Dendritic cell treated with granulocyte-macrophage colony-stimulating factor and Interleukin-4, amounts not matched to agents 40 ng/mL and 50 ng/mL, for 4 days (primary cell): ENCODE results near the gene GABRA5.
"Not testable (repeated sequence)": the region's sequence is repeated elsewhere in the genome, so short reads cannot be mapped to it uniquely, and the experiment has no call there.

Experiments
- H3K27ac Mint-ChIP-seq: one replicate; pipeline ENCODE4 v1.8.0; 2022; ENCODE audit warnings: mild to moderate bottlenecking, mixed read lengths
- H3K27me3 Mint-ChIP-seq: one replicate; pipeline ENCODE4 v1.8.0; 2022; ENCODE audit warnings: mild to moderate bottlenecking, mixed read lengths
- H3K36me3 Mint-ChIP-seq: one replicate; pipeline ENCODE4 v1.8.0; 2022; ENCODE audit warnings: low read depth, mixed read lengths
- H3K4me1 Mint-ChIP-seq: one replicate; pipeline ENCODE4 v1.8.0; 2022; ENCODE audit warnings: low read depth, mixed read lengths
- H3K4me3 Mint-ChIP-seq: one replicate; pipeline ENCODE4 v1.8.0; 2022; ENCODE audit warnings: mild to moderate bottlenecking, moderate library complexity, mixed read lengths
- H3K9me3 Mint-ChIP-seq: one replicate; pipeline ENCODE4 v1.8.0; 2022; ENCODE audit warnings: mixed read lengths
- intact Hi-C: fragments of 100-400 bp; cut with micrococcal nuclease; formaldehyde crosslinking; loops from one replicate; pipeline ENCODE4 v1.15.0; 2022

Gene GABRA5

GRCh38 chr15:26866298-26867199, at the start of gene GABRA5:
GABRA5 (plus strand) TSS chr15:26867062; CDS start chr15:26869249, 2,187 bp downstream.
- Mint-ChIP-seq H3K27me3 (peaks cover 41% of the 10 kb centered on the region), H3K36me3 (no peaks in the 10 kb centered on the region), H3K4me3 (no peak within 1 kb of the TSS), H3K4me1 (no peaks in the 10 kb centered on the region), H3K27ac (no peak within 1 kb of the TSS), H3K9me3 (no peaks in the 10 kb centered on the region)
- intact Hi-C loops, result no loop called here

DNA sequence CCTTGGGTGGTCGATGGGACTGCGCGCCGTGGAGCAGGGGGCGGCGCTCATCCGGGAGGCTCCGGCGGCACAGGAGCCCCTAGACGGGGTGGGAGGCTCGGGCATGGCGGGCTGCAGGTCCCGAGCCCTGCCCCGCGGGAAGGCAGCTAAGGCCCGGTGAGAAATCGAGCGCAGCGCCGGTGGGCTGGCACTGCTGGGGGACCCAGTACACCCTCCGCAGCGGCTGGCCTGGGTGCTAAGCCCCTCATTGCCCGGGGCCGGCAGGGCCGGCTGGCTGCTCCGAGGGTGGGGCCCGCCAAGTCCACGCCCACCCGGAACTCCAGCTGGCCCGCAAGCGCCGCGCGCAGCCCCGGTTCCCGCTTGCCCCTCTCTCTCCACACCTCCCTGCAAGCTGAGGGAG, 35.7 kb upstream of the GABRA5 start:
- H3K4me3 Mint-ChIP-seq, H3K4me1 Mint-ChIP-seq, intact Hi-C loops, H3K36me3 Mint-ChIP-seq, H3K27me3 Mint-ChIP-seq, H3K27ac Mint-ChIP-seq: not testable (repeated sequence)
- peaks cover 16% of the 10 kb centered on the region for H3K9me3 Mint-ChIP-seq

GRCh38 chr15:26831951-26832350, 34.9 kb upstream of the GABRA5 start:
- no peak overlapping the region for H3K27ac Mint-ChIP-seq
- no peak overlapping the region for H3K4me3 Mint-ChIP-seq
- intact Hi-C loops, result no loop called here
- H3K36me3 Mint-ChIP-seq, result no peaks in the 10 kb centered on the region
- no peaks in the 10 kb centered on the region for H3K27me3 Mint-ChIP-seq
- peaks cover 21% of the 10 kb centered on the region for H3K9me3 Mint-ChIP-seq
- H3K4me1 Mint-ChIP-seq, result no peaks in the 10 kb centered on the region

DNA sequence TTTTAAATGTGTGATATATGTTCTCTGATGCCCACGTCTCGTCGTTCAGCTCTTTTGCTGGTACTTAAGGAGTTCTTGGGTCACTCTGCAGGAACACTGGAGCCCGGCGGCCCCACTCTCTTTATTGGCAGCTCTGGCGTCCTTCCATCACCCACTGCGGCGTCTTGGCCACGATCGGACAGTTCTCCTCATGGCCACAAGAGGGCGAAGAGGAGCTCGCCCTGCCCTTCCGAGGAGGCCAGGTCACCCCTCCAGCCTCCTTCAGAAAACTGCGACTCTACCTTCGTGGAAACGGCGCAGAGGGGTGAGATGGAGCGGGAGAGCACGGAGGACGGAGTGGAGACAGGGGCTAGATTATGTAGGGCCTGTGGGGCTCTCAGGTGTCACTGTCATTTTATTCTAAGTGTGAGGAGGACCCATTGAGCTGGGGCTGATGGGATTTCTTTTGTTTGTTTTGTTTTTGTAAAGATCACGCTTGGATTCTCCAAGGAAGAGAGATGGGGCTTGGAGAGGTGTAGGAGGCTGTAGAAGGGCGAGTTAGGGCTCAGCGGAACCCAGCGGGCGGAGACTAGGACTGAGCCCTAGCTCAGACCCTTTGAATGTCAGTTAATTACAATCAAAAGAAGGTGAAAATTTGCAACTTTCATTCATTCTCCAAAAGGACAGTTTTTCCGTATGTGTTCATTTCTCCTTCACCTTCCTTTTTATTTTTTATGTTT, 28.0 kb upstream of the GABRA5 start:
- intact Hi-C loops, result no loop called here
- Mint-ChIP-seq H3K4me3 (no peak overlapping the region), H3K27me3 (peaks cover 11% of the 10 kb centered on the region), H3K4me1 (no peaks in the 10 kb centered on the region), H3K27ac (no peak overlapping the region), H3K9me3 (peaks cover 24% of the 10 kb centered on the region), H3K36me3 (no peaks in the 10 kb centered on the region)

DNA sequence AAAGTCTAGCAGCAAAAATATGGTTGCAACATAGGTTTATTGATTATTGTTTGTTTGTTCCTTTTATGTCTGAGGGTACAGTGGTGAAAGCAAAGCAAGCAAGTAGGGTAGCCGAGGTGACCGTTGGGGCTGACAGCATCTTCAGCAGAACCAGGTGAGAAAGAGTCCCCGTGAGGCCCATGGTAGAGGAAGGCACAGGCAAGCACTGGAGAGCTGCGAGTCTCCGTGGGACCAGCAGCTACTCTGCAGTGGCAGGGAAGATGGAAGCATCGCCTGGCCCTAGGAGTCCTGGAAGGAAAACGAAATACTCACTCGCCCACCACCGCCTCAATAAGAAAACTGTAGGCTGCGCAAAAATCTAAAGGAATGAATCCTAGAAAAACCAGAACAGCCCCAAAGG, 25.3 kb upstream of the GABRA5 start:
- no peaks in the 10 kb centered on the region for H3K4me1 Mint-ChIP-seq
- H3K36me3 Mint-ChIP-seq, result no peaks in the 10 kb centered on the region
- peaks cover 23% of the 10 kb centered on the region for H3K9me3 Mint-ChIP-seq
- peaks cover 11% of the 10 kb centered on the region for H3K27me3 Mint-ChIP-seq
- H3K27ac Mint-ChIP-seq, result no peak overlapping the region
- no peak overlapping the region for H3K4me3 Mint-ChIP-seq
- intact Hi-C loops, result no loop called here

GRCh38 chr15:26841941-26842340, 24.9 kb upstream of the GABRA5 start:
- intact Hi-C loops, result no loop called here
- H3K4me3 Mint-ChIP-seq, result no peak overlapping the region
- H3K36me3 Mint-ChIP-seq, result no peaks in the 10 kb centered on the region
- no peak overlapping the region for H3K27ac Mint-ChIP-seq
- peaks cover 11% of the 10 kb centered on the region for H3K27me3 Mint-ChIP-seq
- H3K9me3 Mint-ChIP-seq, result peaks cover 19% of the 10 kb centered on the region
- no peaks in the 10 kb centered on the region for H3K4me1 Mint-ChIP-seq

GRCh38 chr15:26842391-26842790, 24.5 kb upstream of the GABRA5 start:
- Mint-ChIP-seq H3K27ac (no peak overlapping the region), H3K36me3 (no peaks in the 10 kb centered on the region), H3K9me3 (peaks cover 16% of the 10 kb centered on the region), H3K27me3 (peaks cover 11% of the 10 kb centered on the region), H3K4me1 (no peaks in the 10 kb centered on the region), H3K4me3 (no peak overlapping the region)
- intact Hi-C loops, result no loop called here

DNA sequence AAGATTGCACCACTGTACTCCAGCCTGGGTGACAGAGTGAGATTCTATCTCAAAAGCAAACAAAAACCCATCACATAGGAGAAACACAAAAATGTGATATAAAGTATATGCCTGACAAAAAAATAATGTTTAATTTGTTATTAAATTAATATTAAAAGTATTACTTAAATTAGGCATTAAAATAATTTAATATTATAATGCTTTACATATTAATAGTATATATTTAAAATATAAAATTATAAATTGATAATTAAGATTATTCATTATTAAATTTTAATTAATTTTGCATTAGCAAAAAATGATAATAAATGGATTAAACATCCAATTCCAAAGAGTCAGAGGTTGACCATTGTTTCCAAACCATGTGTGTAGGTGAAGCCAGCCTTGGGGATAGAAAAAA, 22.0 kb upstream of the GABRA5 start:
- Mint-ChIP-seq H3K27me3 (peaks cover 11% of the 10 kb centered on the region), H3K9me3 (peaks cover 23% of the 10 kb centered on the region), H3K4me1 (no peaks in the 10 kb centered on the region), H3K27ac (no peak overlapping the region), H3K4me3 (no peak overlapping the region), H3K36me3 (no peaks in the 10 kb centered on the region)
- intact Hi-C loops, result no loop called here

DNA sequence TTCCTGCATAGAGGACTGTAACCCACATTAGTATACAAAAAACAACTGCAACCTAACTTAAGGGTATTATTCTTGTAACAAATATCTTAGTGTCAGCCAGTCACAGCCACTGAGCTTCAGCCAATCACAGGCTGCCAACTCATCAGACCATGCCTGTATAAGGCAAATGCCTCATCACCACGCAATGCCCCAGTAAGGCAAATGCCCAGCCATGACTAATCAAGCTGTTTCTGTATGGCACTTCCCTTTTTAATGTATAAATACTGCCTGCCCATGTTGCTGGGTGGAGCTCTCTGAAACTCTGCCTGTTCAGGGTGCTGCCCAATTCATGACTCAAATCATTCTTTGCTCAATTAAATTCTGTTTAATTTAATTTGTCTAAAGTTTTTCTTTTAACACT, 18.4 kb upstream of the GABRA5 start:
- Mint-ChIP-seq H3K9me3 (peaks cover 23% of the 10 kb centered on the region), H3K4me1 (no peaks in the 10 kb centered on the region), H3K4me3 (no peak overlapping the region), H3K36me3 (no peaks in the 10 kb centered on the region), H3K27me3 (no peaks in the 10 kb centered on the region), H3K27ac (no peak overlapping the region)
- intact Hi-C loops, result no loop called here

GRCh38 chr15:26850161-26850560, 16.7 kb upstream of the GABRA5 start:
- Mint-ChIP-seq H3K27ac (no peak overlapping the region), H3K27me3 (no peaks in the 10 kb centered on the region), H3K4me1 (no peaks in the 10 kb centered on the region), H3K9me3 (peaks cover 23% of the 10 kb centered on the region), H3K36me3 (no peaks in the 10 kb centered on the region), H3K4me3 (no peak overlapping the region)
- intact Hi-C loops, result no loop called here

DNA sequence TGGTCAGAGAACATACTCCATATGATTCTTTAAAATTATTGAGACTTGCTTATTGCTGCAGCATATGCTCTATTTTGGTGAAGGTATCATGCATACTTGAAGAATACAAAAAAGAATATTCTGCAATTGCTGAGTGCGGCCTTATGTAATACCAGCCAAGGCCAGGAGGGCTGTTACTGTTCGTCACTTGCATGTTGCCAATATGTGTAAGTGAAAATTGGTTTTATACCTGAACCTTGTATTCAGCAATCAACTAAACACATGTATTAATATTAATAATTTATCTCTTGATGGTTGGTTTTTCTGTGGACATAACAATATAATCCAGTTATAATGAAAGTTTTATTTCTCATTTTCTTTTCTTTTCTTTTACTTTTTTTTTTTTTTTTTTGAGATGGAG, 13.9 kb upstream of the GABRA5 start:
- intact Hi-C loops, result no loop called here

DNA sequence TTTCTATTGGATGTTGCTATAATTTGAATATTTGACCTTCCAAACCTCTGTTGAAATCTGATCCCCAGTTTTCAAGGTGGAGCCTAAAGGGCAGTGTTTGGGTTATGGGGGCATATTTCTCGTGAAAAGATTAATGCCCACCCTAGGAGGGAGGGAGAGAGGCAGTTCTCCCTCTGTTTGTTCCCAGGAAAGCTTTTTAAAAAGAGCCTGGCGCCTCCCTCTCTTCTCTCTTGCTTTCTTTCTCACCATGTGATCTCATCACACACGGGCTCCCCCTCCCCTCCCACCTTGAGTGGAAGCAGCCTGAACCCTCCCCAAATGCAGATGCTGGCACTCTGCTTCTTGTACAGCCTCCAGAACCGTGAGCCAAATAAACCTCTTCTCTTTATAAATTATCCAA, 12.4 kb upstream of the GABRA5 start:
- Mint-ChIP-seq H3K4me1 (no peaks in the 10 kb centered on the region), H3K4me3 (no peak overlapping the region), H3K27me3 (no peaks in the 10 kb centered on the region), H3K9me3 (peaks cover 1% of the 10 kb centered on the region), H3K27ac (no peak overlapping the region), H3K36me3 (no peaks in the 10 kb centered on the region)
- intact Hi-C loops, result no loop called here

More for the DNA sequence above, 13.9 kb upstream of the GABRA5 start:
- Mint-ChIP-seq H3K27me3 (no peaks in the 10 kb centered on the region), H3K27ac (no peak overlapping the region), H3K4me1 (no peaks in the 10 kb centered on the region), H3K9me3 (peaks cover 16% of the 10 kb centered on the region), H3K4me3 (no peak overlapping the region), H3K36me3 (no peaks in the 10 kb centered on the region)

DNA sequence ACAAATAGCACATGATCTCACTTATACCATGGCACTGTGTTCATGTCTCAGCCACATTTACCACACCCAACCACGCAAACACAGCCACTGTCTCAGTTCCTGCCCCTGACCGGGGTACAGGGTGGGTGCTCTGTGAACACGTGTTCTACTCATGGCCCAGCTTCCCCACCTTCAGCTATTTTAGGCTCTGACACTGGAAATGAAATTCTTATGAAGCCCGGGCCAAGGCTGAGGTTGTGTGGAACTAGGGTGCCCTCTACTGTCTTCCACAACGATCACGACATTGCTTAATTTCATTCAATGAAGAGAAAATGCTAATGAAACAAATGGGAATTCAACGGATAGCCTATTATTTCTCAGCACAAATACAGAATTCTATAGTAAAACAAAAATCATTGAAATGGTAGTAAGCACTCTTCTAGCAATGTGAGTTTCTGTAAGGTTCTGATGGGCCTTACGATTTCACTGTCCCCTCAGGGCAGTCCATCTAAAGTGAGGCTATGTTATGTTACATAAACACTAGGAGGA, 2.1 kb upstream of the GABRA5 start:
- intact Hi-C loops, result no loop called here
- H3K27me3 Mint-ChIP-seq, result peaks cover 36% of the 10 kb centered on the region
- no peaks in the 10 kb centered on the region for H3K36me3 Mint-ChIP-seq
- no peaks in the 10 kb centered on the region for H3K4me1 Mint-ChIP-seq
- no peak overlapping the region for H3K4me3 Mint-ChIP-seq
- H3K27ac Mint-ChIP-seq, result no peak overlapping the region
- H3K9me3 Mint-ChIP-seq, result no peaks in the 10 kb centered on the region

GRCh38 chr15:26867200-26868007, 542 bp downstream of the GABRA5 start:
- intact Hi-C loops, result no loop called here
- H3K36me3 Mint-ChIP-seq, result no peaks in the 10 kb centered on the region
- H3K27me3 Mint-ChIP-seq, result peaks cover 42% of the 10 kb centered on the region
- H3K4me1 Mint-ChIP-seq, result no peaks in the 10 kb centered on the region
- no peak overlapping the region for H3K4me3 Mint-ChIP-seq
- no peaks in the 10 kb centered on the region for H3K9me3 Mint-ChIP-seq
- H3K27ac Mint-ChIP-seq, result no peak overlapping the region
